Measurements from ENCODE around the gene ODR4. TPM values are rescaled to one million over a fixed set of nuclear protein-coding genes. Genes with fewer than 3 reads are reported as not detected.

Gene ODR4
- total RNA-seq, 1 experiment from 2014 or later: 29.1 TPM

GRCh38 chr1:186426118-186426517 lies 50.5 kb downstream of the ODR4 start:
- intact Hi-C loops (cut with micrococcal nuclease; ENCODE audit: unreplicated experiment): no loop called here
- H3K4me1 ChIP-seq: no peaks in the 10 kb centered on the region
- no peaks in the 10 kb centered on the region for H3K27me3 ChIP-seq (replicated peaks; ENCODE audit: control insufficient read depth, insufficient read depth, low read length)
- ChIA-PET CTCF (interaction anchor here (0.6 kb wide), 1 partner anchor 37 kb away, joined by 6 read pairs; no protein-coding TSS in a partner anchor), POLR2A (no interaction called here)
- Mint-ChIP-seq H3K4me3 (ENCODE audit: unreplicated experiment) (no peak overlapping the region), H3K4me1 (ENCODE audit: low read depth, unreplicated experiment) (no peaks in the 10 kb centered on the region), H3K9me3 (ENCODE audit: unreplicated experiment) (no peaks in the 10 kb centered on the region), H3K27ac (ENCODE audit: unreplicated experiment) (no peak overlapping the region), H3K36me3 (ENCODE audit: insufficient read depth, unreplicated experiment) (no peaks in the 10 kb centered on the region), H3K27me3 (ENCODE audit: insufficient read depth, unreplicated experiment) (no peaks in the 10 kb centered on the region)
- TF ChIP-seq CTCF (IDR thresholded peaks at IDR 0.05; ENCODE audit: insufficient read depth in 1 of 2, low read depth in 1 of 2, low read length in 1 of 2, severe bottlenecking in 1 of 2, unreplicated experiment in 1 of 2): no peak
- H3K9me3 ChIP-seq: no peaks in the 10 kb centered on the region
- H3K36me3 ChIP-seq (ENCODE audit: control insufficient read depth, insufficient read depth, low read length): no peaks in the 10 kb centered on the region
- no peak for DNase-seq
- no peak overlapping the region for H3K4me3 ChIP-seq (ENCODE audit: low read depth, low read length)
- BruUV-seq (replicated peaks): no TSS peak

- CTCF ChIA-PET: no interaction called here
- POLR2A ChIA-PET: no interaction called here
- H3K9me3 ChIP-seq: no peaks in the 10 kb centered on the region
- no TSS peak for BruUV-seq (replicated peaks)
- TF ChIP-seq CTCF (IDR thresholded peaks at IDR 0.05; ENCODE audit: insufficient read depth in 1 of 2, low read depth in 1 of 2, low read length in 1 of 2, severe bottlenecking in 1 of 2, unreplicated experiment in 1 of 2): no peak
- H3K27ac Mint-ChIP-seq (ENCODE audit: unreplicated experiment): no peak overlapping the region
- intact Hi-C loops (cut with micrococcal nuclease; ENCODE audit: unreplicated experiment): no loop called here
- H3K27me3 ChIP-seq (replicated peaks; ENCODE audit: control insufficient read depth, insufficient read depth, low read length): no peaks in the 10 kb centered on the region
- no peak for DNase-seq
- no peaks in the 10 kb centered on the region for H3K36me3 ChIP-seq (ENCODE audit: control insufficient read depth, insufficient read depth, low read length)
- no peak overlapping the region for H3K4me3 ChIP-seq (ENCODE audit: low read depth, low read length)
- no peaks in the 10 kb centered on the region for H3K4me1 ChIP-seq
- no peak overlapping the region for H3K4me3 Mint-ChIP-seq (ENCODE audit: unreplicated experiment)
- H3K9me3 Mint-ChIP-seq (ENCODE audit: unreplicated experiment): no peaks in the 10 kb centered on the region
- H3K27me3 Mint-ChIP-seq (ENCODE audit: insufficient read depth, unreplicated experiment): no peaks in the 10 kb centered on the region
- no peaks in the 10 kb centered on the region for H3K36me3 Mint-ChIP-seq (ENCODE audit: insufficient read depth, unreplicated experiment)
- no peaks in the 10 kb centered on the region for H3K4me1 Mint-ChIP-seq (ENCODE audit: low read depth, unreplicated experiment)
Measured at GRCh38 chr1:186429017-186429416, 53.4 kb downstream of the ODR4 start.

- CTCF ChIA-PET: no interaction called here
- BruUV-seq (replicated peaks): no TSS peak
- no peak overlapping the region for H3K4me3 Mint-ChIP-seq (ENCODE audit: unreplicated experiment)
- no peaks in the 10 kb centered on the region for H3K4me1 ChIP-seq
- TF ChIP-seq CTCF (IDR thresholded peaks at IDR 0.05; ENCODE audit: insufficient read depth in 1 of 2, low read depth in 1 of 2, low read length in 1 of 2, severe bottlenecking in 1 of 2, unreplicated experiment in 1 of 2): no peak
- peaks cover 6% of the 10 kb centered on the region for H3K9me3 Mint-ChIP-seq (ENCODE audit: unreplicated experiment)
- POLR2A ChIA-PET: no interaction called here
- no peaks in the 10 kb centered on the region for H3K36me3 ChIP-seq (ENCODE audit: control insufficient read depth, insufficient read depth, low read length)
- H3K27me3 ChIP-seq (replicated peaks; ENCODE audit: control insufficient read depth, insufficient read depth, low read length): no peaks in the 10 kb centered on the region
- no peak overlapping the region for H3K4me3 ChIP-seq (ENCODE audit: low read depth, low read length)
- no peaks in the 10 kb centered on the region for H3K9me3 ChIP-seq
- H3K27ac Mint-ChIP-seq (ENCODE audit: unreplicated experiment): no peak overlapping the region
- no peaks in the 10 kb centered on the region for H3K36me3 Mint-ChIP-seq (ENCODE audit: insufficient read depth, unreplicated experiment)
- intact Hi-C loops (cut with micrococcal nuclease; ENCODE audit: unreplicated experiment): no loop called here
- no peak for DNase-seq
- peaks cover 3% of the 10 kb centered on the region for H3K4me1 Mint-ChIP-seq (ENCODE audit: low read depth, unreplicated experiment)
- H3K27me3 Mint-ChIP-seq (ENCODE audit: insufficient read depth, unreplicated experiment): no peaks in the 10 kb centered on the region
Measured at GRCh38 chr1:186435336-186435735, 59.7 kb downstream of the ODR4 start.

Data from Caco-2 (cell line).